ENCODE results near the gene ZSCAN1.

ZSCAN1 gene

DNA sequence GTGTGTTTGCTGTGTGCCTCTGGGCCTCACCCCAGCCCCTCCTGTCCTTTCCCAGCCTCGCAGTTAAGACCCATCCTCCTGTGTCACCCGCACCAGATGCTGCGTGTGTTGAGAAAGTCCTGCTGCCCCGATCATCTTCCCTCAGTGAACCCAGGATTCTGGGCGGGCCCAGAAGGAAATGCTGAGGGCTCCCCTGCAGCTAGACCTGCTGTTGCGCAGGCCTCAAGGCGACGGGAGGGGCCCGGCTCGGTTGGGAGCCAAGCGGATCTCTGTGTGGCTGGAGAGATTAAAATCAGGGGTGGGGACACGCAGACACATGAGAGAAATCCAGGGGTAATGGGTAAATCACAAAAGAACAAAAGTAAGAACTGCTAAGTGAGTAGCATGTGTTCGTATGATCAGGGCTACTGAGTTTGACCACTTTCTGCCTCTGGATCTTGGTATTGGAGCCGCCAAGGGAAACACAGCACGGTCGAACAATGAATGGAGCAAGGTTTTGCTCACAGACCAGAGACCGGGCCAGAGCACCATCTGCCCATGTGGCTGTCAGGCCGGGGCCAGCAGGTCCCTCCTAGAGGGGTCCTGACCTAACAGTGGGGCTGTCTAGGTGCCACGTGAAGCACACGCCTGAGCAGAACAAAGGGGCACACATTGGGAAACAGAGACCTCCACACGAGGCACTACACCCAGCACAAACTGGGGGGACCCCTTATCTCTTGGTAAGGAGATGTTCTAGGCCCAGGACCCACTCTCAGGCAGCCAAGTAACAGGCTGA is 7.1 kb downstream of the ZSCAN1 start:
- DNase-seq (ENCODE audit: low read depth), result no peak

DNA sequence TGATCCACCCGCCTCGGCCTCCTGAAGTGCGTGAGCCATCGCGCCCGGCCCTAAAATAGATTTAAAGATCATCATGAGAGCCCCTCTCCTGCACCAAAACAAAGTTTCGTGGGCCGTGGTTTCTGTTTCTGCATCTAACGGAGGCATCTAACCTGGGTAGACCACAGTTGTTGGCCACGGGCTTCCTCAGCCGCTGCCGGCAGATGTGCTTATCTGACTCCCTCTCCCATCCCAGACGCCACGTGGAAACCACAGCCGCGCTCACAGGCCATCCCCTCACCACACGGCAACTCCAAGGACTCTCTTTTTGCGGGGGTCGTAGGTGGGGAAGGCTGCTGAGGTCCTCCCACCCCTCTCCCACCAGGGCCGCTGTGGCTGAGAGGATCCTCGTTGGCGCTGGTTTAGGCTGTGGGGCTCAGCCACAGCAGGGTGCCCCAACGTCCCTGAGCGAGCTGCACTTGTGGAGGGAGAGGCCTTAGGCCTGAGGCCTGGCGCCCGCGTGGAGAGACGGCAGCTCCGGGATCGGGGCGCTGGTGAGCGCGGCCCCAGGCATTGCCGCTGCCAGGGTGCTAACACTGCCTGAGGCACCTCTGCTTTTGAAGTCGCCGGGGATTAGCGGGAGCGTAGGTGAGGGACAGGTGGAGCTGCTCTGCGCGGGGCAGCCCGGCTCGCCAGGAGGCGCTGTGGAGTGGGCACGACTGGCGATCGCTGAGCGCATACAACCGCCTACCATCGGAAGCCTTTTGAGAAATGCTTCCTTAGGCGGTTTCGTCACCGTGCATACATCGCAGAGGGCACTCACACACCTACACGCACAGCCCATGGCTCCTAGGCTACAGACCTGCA is 8.9 kb downstream of the ZSCAN1 start:
- no peak for DNase-seq (ENCODE audit: low read depth)

DNA sequence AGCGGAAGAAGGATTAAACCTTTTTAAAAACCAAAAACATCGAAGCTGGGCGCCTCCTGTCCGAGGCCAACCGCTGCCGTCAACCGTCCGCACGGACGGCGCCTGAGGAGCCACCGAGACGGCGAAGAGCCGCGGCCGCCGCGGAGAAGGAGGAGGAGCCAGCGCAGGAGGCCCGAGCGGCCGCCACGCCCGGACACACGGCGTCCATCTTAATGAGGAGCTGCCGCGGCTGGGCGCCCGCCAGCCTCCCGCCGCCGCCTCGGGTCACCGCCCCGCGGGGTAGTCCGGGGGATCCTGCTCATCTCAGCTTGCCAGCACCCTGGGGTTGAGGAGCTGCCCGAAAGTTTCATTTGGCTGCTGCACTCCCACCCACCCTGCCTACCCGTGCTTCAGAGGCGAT is 10.6 kb downstream of the ZSCAN1 start:
- DNase-seq (ENCODE audit: low read depth), result no peak

DNA sequence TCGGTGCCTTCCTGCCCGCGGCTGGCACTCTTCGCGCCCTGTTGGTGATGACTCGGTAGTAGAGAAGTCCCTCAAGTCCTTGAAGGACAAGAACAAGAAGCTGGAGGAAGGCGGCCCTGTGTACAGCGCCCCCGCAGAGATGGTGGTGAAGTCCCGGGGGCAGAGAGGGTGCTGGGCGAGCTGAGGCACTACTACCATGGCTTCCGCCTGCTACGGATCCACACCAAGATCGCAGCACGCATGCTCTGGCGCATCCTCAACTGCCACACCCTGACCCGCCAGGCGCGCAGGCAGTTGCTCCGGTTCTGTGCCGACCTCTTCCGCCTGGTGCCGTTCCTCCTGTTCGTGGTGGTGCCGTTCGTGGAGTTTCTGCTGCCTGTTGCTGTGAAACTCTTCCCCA is 11.1 kb downstream of the ZSCAN1 start:
- DNase-seq (ENCODE audit: low read depth), result no peak

DNA sequence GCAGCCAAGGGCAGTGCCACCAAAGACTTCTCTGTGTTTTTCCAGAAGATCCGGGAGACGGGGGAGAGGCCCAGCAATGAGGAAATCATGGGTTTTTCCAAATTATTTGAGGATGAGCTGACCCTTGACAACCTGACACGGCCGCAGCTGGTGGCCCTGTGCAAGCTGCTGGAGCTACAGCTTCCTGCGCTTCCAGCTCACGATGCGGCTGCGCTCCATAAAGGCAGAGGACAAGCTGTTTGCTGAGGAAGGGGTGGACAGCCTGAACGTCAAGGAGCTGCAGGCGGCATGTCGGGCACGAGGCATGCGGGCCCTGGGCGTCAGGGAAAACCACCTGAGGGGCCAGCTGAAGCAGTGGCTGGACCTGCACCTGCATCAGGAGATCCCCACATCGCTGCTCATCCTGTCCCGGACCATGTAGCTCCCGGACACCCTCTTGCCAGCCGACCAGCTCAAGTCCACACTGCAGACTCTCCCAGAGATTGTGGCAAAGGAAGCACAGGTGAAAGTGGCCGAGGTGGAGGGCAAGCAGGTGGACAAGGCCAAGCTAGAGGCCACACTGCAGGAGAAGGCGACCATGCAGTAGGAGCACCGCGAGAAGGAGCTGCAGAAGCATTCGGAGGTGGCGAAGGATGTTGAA is 11.7 kb downstream of the ZSCAN1 start:
- DNase-seq (ENCODE audit: low read depth), result no peak

DNA sequence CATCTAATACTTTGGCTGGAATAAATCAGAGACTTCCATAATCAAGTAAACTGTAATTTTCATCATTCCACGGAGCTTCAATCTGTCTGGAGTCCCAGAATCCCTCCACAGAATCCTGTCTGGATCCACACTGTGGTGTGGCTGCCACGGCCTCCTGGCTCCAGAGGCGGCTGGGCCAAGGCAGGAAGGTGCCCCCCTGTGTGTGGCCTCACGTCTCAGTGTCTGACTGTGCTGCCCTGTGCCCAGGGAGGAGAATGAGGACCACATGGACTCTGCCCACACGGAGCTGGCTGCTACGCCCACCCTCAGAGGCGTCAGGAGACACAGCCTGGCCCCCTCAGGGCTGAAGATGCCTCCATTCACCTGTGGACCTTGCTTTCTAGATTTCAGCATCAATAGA is 13.0 kb downstream of the ZSCAN1 start:
- DNase-seq (ENCODE audit: low read depth), result no peak

DNA sequence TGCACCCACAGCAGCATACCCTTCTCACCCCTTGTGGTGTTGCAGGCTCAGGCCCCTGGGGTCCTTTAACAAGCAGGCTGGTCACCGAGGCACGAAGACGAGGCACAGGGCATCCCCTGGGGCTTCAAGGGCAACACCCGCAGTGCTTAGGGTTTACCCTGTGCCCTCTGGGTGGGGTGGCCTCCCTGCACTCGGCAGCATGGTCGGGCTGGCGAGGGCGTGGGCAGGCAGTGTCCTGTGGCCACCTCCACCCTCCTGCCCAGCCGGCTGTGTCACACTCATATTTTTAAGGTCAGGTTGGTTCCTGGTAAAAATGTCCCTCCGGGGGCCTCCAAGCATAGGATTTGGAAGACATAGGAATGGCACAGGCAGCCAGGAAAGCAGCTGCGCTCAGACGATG is 13.8 kb downstream of the ZSCAN1 start:
- no peak for DNase-seq (ENCODE audit: low read depth)

DNA sequence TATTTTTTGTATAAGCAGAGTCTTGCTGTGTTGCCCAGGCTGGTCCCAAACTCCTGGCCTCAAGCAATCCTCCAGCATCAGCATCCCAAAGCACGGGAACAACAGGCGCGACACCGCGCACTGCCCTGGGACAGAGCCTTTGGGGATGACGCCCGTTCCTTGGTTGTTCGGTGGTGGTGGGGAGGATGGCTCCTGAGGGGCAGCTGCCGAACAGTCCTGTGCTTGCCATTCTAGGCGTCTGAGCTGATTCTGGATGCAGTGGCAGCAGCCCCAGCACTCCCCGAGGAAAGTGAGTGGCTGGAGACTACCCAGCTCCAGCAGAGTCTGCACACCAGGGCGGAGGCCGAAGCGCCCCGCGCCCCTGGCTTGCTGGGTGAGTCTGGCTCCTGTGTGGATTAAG is 18.4 kb downstream of the ZSCAN1 start:
- DNase-seq (ENCODE audit: low read depth), result no peak

DNA sequence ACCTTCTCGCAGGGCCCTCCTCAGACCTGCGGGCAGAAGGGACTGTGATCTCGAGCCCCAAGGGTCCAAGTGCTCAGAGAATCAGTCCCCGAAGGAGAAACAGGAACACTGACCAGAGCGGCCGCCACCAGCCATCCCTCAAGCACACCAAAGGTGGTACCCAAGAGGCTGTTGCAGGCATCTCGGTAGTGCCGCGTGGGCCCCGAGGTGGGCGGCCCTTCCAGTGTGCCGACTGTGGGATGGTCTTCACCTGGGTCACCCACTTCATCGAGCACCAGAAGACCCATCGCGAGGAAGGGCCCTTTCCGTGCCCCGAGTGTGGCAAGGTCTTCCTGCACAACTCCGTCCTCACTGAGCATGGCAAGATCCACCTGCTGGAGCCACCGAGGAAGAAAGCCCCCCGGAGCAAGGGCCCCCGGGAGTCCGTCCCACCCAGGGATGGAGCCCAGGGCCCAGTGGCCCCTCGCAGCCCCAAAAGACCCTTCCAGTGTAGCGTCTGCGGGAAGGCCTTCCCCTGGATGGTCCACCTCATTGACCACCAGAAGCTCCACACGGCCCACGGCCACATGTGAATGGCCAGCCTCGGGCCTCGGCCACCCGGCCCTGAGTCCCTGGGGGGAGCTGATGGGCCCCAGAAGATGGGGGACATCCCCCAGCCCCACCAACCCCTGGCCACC is 19.8 kb downstream of the ZSCAN1 start:
- no peak for DNase-seq (ENCODE audit: low read depth)

DNA sequence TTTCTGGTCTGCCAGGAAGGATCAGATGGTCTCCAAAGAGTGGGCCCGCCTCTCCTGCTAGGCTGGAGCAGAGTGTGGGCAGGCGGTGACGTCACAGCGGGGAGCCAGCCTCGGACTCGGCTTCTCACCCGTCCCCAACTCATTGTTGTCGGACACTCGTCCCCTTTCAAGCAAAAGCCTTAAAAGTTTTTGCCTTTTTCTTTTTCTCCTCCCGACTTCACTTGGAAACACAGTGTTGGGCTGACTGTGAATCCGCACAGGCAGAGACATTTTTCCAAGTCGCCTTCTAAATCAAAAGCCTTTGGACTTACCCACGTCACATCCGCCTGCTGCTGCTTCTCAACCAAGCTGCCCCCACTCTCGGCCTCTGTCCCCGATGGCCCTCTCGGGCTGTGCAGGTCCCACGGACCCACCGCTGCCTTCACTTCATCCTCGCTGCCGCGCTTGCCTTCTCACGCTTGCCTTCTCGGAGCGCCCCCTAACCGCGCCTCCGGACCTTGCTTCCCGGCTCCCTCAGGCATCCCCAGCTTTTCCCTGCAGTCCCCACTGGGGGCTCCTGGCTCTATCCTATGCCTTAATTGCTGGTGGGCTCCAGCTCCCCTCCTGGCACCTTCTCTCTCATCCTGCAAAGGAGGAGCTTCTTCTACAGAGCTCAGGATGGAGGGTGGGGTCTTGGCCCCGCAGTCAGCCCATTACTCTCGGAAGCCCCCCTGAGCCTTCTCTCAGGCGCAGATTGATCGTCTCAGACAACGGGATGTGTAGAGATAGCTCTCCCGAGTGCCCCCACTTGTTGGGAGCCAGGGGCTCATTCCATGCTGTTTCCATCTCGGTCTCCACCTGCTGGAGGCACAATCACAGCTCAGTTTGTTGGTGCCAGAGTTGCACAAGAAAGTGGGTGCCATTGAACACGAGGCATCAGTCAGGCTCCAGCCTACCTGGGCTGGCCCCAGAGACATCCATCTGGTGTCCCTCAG is 21.4 kb downstream of the ZSCAN1 start:
- DNase-seq (ENCODE audit: low read depth), result no peak

DNA sequence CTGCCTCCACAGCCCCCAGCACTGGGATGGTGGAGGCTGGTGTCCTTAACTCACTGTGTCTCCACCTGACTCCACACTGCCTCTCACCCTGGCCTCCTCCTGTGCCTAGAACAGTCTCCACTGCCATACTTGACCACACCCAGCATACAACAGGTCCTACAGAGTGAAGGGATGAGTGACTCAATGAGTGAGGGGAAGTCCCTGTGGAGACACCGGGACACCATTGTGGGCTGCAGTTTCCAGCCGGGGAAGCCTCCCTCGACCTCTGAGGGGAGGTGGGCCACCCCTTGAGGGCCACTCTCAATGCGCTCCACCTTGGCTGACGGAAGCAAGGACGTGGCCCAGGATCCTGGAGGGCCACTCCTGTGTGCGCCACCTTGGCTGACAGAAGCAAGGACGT is 22.4 kb downstream of the ZSCAN1 start:
- DNase-seq (ENCODE audit: low read depth), result no peak

DNA sequence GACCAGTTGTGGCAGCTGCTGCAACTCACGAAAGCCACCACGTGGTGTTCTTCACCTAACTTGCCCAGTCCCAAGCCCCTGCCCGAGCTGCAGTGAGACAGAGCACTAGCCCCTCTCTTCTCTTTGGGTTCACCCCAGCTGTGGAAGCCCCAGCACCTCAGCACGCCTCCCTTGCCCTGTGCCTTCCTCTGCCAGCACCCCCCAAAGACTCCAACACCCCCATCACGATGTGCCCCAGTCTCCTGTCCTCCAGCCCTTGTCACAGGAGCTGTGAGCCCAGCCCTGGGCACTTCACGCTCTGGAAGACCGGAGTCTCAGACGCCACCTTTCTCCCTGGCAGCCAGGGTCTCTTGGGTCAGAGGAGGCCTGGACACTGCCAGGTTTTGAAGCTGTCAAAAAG is 23.0 kb downstream of the ZSCAN1 start:
- DNase-seq (ENCODE audit: low read depth), result no peak

DNA sequence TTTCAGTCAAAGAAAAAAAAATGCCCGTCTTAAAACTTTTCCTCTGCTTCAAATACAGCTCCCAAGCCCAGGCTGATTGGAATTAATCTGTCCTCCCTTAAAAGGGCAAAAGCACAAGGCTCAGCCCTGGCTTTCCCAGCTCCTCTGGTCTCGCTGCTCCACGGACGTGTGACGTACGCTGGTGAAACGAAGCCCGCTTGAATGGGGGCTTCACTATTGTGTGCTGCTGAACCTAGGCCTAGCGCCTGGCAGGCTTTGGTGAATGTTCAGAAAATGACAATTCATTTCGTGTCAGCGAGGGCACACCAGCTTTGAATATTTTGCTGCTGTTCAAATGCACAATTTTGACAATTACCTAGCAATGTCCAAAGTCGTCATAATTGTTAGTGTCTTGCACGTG is 24.6 kb downstream of the ZSCAN1 start:
- no peak for DNase-seq (ENCODE audit: low read depth)

DNA sequence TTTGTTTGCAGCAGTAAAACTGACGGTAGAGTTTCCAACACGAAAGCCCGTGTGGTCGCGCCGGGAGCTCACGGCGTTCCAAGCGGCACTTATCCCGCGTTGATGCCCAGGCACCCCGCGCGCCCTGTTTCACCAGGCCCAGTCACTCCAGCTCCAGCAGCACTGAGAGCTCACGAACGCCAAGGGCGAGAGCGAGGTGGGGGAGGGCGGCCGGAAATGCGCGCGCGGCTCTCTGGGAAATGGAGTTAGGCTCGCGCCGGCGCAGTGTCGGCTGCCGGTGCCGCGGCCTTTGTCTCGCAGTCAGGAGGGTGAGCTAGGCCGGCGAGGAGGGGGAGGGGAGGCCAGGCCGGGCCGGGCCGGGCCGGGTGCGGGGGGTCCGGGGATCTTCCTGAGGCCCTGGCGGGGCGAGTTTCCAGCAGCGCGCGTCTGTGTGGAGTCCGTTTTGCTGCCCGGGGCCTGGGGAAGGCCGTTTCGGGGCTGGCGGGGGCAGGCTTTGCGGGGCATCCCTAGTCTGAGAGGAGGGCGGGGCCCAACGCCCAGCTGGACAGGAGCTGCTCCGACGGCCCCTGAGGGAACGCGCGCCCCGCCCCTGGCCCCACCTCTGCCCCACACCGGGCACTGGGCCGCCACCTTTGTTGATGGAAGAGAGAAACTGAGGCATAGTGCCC is 25.3 kb downstream of the ZSCAN1 start, which contains the start of gene ZNF135:
ZNF135 (plus strand) TSS at position 280 of the 668 bp plus-strand sequence. CDS start 721 bp downstream, outside the sequence.
- peak; percentile 67 for DNase-seq (ENCODE audit: low read depth)

DNA sequence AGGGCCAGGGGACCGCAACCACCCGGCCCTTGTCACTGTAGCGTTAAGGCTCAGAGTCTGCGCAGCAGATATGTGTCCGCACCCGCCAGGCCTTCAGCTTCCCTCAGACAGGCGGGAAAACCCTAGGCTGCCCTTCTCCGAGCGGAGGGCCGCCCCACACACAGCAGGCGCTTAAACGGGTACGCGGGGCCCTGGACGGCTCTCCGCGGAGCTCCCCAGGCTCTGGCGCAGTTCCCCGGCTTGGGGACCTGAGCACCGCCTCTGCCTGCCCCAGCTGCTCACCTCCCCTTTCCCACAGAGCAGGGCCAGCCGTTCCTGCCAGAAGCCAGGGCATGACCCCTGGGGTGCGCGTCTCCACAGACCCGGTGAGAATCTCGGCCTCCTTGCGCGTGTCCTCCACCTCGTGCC is 25.9 kb downstream of the ZSCAN1 start:
- DNase-seq (ENCODE audit: low read depth), result no peak

DNA sequence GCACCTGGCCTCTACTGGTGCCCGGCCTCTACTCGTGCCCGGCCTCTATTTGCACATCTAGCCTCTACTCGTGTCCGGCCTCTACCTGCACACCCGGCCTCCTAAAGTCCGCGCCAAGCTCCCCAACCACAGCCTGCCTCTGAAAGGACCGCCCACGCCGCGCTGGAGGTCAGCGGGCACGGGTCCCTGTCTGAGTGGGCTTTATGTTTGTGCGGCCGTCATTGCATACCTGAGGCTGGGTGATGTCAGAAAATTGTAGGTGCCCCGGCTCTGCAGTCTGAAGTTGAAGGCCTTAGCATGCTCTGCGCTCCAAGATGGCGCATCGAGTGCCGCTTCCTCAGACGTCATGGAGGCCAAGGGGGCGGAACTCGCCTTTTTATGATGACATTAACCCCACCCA is 26.4 kb downstream of the ZSCAN1 start:
- no peak for DNase-seq (ENCODE audit: low read depth)

DNA sequence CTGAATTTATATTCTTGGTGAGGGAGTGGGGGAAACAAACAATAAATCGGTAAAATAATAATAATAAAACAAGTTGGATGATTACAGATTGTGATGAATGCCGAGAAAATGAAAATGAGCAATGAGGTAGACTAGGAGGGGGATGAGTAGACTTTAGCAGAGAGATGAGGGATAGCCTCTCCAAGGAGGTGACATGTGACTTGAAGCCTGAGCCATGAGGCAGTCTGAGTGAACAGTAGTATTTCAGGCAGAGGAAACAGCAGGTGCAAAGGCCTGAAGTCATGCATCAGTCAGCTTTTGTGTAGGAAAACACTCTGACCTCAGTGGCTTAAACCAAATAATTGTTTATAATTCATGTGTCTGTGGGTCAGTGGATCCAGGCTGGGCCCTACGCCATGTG is 29.9 kb downstream of the ZSCAN1 start:
- DNase-seq (ENCODE audit: low read depth), result no peak

DNA sequence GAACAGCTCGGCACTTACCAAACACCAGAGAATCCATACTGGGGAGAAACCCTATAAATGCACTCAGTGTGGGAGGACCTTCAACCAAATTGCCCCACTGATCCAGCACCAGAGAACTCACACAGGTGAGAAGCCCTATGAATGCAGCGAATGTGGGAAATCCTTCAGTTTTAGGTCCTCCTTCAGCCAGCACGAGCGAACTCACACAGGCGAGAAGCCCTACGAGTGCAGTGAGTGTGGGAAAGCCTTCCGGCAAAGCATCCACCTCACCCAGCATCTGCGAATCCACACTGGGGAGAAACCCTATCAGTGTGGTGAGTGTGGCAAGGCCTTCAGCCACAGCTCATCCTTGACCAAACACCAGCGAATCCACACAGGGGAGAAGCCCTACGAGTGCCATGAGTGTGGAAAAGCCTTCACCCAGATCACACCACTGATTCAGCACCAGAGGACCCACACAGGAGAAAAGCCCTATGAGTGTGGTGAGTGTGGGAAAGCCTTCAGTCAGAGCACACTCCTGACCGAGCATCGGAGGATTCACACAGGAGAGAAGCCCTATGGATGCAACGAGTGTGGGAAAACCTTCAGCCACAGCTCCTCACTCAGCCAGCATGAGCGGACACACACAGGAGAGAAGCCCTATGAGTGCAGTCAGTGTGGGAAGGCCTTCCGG is 33.6 kb downstream of the ZSCAN1 start:
- DNase-seq (ENCODE audit: low read depth), result no peak

DNA sequence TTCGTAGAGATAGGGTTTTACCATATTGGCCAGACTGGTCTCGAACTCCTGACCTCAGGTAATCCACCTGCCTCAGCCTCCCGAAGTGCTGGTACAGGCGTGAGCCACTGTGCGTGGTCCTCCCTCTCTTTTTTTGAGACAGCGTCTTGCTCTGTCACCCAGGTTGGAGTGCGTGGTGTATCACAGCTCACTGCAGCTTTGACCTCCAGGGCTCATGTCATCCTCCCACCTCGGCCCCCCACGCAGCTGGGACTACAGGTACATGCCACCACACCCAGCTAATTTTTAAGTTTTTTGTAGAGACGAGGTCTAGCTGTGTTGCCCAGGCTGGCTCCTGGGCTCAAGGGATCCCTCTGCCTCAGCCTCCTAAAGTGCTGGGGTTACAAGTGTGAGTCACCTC is 46.0 kb downstream of the ZSCAN1 start:
- no peak for DNase-seq (ENCODE audit: low read depth)

DNA sequence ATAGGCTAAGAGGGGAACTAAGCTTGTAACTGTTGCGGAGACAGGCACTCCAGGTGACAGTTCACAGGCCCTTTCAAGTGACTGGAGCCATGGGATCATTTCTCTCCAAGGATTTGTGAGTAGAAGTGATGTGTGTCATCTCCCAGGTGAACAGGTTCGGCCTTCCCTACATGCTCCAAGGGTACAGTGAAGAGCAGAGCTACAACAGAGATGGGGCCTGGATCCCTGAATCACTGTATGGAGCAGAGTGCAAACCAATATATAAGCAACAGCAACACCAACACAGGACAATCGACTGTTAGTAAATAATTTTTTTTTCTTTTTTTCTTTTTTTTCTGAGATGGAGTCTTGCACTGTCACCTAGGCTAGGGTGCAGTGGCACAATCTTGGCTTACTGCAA is 49.2 kb downstream of the ZSCAN1 start:
- DNase-seq (ENCODE audit: low read depth), result no peak
